ENCODE results near the gene SYK.

SYK gene

GRCh38 chr9:90826326-90827020 is 24.9 kb downstream of the SYK start:
- no peak for DNase-seq

GRCh38 chr9:90827181-90827871 is 25.7 kb downstream of the SYK start:
- DNase-seq = no peak

GRCh38 chr9:90830051-90830450 is 28.4 kb downstream of the SYK start:
- DNase-seq = no peak

- no peak for DNase-seq
Measured at GRCh38 chr9:90830977-90831376, 29.4 kb downstream of the SYK start.

- DNase-seq = no peak
Measured at GRCh38 chr9:90832261-90832660, 30.6 kb downstream of the SYK start.

GRCh38 chr9:90834828-90835595 is 33.4 kb downstream of the SYK start:
- peak; percentile 57 for DNase-seq

- DNase-seq = no peak
Measured at GRCh38 chr9:90836411-90837080, 34.9 kb downstream of the SYK start.

GRCh38 chr9:90838098-90838497 is 36.5 kb downstream of the SYK start:
- DNase-seq = no peak

- no peak for DNase-seq
Measured at GRCh38 chr9:90838581-90839154, 37.0 kb downstream of the SYK start.

GRCh38 chr9:90839183-90839728 is 37.6 kb downstream of the SYK start:
- no peak for DNase-seq

- no peak for DNase-seq
Measured at GRCh38 chr9:90840696-90841095, 39.1 kb downstream of the SYK start.

- no peak for DNase-seq
Measured at GRCh38 chr9:90841213-90841612, 39.6 kb downstream of the SYK start.

GRCh38 chr9:90841615-90842014 is 40.0 kb downstream of the SYK start:
- DNase-seq = no peak

- no peak for DNase-seq
Measured at GRCh38 chr9:90842176-90842777, 40.7 kb downstream of the SYK start.

- DNase-seq = no peak
Measured at GRCh38 chr9:90842996-90843395, 41.4 kb downstream of the SYK start.

- DNase-seq = no peak
Measured at GRCh38 chr9:90843525-90843924, 41.9 kb downstream of the SYK start.

GRCh38 chr9:90844326-90844725 is 42.7 kb downstream of the SYK start:
- DNase-seq = no peak

- no peak for DNase-seq
Measured at GRCh38 chr9:90846770-90847419, 45.3 kb downstream of the SYK start.

GRCh38 chr9:90847971-90848370 is 46.4 kb downstream of the SYK start:
- no peak for DNase-seq

GRCh38 chr9:90848866-90849265 is 47.2 kb downstream of the SYK start:
- DNase-seq = no peak

- no peak for DNase-seq
Measured at GRCh38 chr9:90851444-90851843, 49.8 kb downstream of the SYK start.

GRCh38 chr9:90853945-90854344 is 52.3 kb downstream of the SYK start:
- no peak for DNase-seq

Measured in NCI-H1694 (cell line).